ENCODE results near the gene RNASET2.

The RNASET2 gene

DNA sequence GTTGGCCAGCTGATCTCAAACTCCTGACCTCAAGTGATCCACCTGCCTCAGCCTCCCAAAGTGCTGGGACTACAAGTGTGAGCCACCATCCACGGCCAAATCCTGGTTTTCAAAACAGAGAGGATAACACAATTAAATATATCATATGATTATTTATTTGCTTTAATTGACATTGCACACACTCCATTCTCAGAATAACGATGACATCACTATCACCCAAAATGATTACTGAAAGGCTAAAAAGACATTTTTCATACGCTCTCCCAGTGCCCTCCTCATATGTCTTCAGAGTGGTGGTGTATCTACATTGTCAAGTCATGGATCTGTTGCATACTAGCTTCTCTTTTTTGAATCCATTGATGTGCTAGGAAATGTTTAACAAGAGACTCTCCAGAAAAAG is 24.4 kb upstream of the RNASET2 start:
- no peaks in the 10 kb centered on the region for H3K4me1 Mint-ChIP-seq (ENCODE audit: low read depth)
- H3K36me3 Mint-ChIP-seq (ENCODE audit: low read depth): peaks cover 35% of the 10 kb centered on the region
- H3K27ac Mint-ChIP-seq: no peak overlapping the region
- no peak overlapping the region for H3K4me3 Mint-ChIP-seq
- no peaks in the 10 kb centered on the region for H3K27me3 Mint-ChIP-seq
- H3K9me3 Mint-ChIP-seq: no peaks in the 10 kb centered on the region

DNA sequence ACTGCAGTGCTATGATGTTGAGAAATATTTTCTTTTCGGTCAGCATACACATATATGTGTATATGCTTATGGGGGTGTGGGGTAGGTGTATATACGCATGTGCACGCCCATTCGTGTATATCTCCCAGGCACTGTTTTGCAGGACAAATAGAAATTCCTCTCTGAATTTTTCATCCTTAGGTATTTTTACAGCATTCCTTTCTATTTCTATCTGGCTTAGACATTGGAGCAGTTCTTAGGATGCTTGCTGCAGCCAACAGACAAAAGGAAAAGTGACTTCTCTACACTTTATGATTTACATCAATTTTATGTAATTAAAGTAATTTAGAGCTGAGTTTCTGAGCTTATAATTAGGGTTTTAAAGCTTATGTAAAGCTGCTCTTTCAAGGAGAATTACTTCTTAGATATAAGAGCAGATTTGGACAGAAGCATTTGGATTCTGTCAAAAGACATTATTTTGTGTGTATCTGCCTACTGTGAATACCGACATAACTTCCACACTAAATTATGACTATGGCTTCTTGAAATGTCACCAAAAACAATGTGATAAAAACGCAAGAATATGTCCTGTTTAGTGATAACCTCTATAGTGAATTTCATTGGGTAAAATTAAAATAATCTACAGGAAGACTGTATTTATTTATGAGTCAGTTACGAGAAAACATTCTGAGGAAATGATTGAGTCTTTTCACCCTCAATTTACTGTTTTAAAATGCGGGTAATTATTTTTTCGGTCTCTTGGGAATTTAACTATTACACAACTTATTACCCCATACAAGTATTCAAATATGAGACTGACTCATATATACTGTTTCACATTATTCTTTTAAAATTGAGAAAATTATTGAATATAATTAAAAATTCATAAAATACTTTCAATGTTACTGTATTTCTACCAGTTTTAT is 21.5 kb upstream of the RNASET2 start:
- H3K27me3 Mint-ChIP-seq: no peaks in the 10 kb centered on the region
- H3K36me3 Mint-ChIP-seq (ENCODE audit: low read depth): peaks cover 27% of the 10 kb centered on the region
- H3K9me3 Mint-ChIP-seq: no peaks in the 10 kb centered on the region
- H3K27ac Mint-ChIP-seq: no peak overlapping the region
- no peaks in the 10 kb centered on the region for H3K4me1 Mint-ChIP-seq (ENCODE audit: low read depth)
- no peak overlapping the region for H3K4me3 Mint-ChIP-seq

DNA sequence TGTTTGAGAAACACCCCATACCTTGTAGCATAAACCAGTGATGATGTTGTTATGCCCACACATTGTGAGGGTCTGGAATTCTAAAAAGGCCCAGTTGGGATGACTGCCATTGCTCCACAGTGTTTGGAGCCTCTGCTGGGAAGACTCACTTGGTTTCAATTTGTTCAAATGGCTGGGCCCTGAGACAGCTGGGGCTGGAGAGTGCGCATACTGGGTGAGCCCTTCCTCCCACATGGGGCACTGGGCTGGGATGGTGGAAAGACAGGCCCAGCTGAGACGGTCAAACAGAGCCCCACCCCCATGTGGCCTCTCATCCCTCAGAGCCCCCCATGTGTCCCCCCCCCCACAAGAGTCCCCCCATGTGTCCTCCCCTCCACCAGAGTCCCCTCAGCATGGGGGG is 20.3 kb upstream of the RNASET2 start:
- H3K27ac Mint-ChIP-seq: no peak overlapping the region
- H3K4me1 Mint-ChIP-seq (ENCODE audit: low read depth): no peaks in the 10 kb centered on the region
- peaks cover 26% of the 10 kb centered on the region for H3K36me3 Mint-ChIP-seq (ENCODE audit: low read depth)
- no peaks in the 10 kb centered on the region for H3K27me3 Mint-ChIP-seq
- H3K4me3 Mint-ChIP-seq: no peak overlapping the region
- H3K9me3 Mint-ChIP-seq: no peaks in the 10 kb centered on the region

DNA sequence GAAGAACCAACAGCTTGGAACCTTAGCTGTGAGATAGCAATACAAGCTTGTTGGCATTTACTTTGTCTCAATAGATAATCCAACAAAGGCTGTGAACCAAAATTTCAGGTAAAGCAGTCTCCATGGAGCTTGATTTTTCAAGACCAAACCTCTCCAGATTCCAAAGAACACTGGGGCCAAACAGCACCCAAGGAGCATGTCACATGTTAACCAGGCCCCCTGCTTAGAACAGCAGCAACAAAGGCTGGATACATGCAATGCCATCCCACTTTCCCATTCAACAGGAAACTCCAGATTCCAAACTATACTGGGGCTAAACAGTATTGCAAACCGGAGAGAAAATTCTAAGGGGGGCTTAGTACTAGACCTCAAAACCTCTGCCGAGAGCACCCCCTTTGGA is 15.8 kb upstream of the RNASET2 start:
- Mint-ChIP-seq H3K4me1 (ENCODE audit: low read depth) (peaks cover 21% of the 10 kb centered on the region), H3K27me3 (no peaks in the 10 kb centered on the region), H3K9me3 (peaks cover 6% of the 10 kb centered on the region), H3K4me3 (no peak overlapping the region), H3K36me3 (ENCODE audit: low read depth) (peaks cover 38% of the 10 kb centered on the region), H3K27ac (no peak overlapping the region)

DNA sequence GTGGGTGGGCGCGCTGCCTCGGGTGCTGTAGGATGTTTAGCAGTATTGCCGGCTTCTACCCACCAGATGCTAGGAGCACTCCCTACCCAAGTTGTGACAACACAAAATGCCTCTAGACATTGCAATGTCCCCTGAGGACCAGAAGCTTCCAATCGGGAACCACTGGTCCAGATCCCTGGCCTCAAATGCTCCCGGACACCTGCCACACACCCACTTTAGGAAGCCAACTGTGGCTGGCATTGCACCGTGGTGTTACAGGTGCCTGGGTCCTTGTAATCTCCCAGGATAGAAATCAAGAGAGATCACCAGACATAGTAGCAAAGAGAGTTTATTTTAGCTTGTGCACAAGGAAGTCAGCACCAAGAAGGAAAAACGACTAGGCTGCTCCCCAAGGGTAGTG is 14.9 kb upstream of the RNASET2 start:
- H3K36me3 Mint-ChIP-seq (ENCODE audit: low read depth): peaks cover 36% of the 10 kb centered on the region
- H3K27me3 Mint-ChIP-seq: no peaks in the 10 kb centered on the region
- H3K27ac Mint-ChIP-seq: no peak overlapping the region
- H3K4me1 Mint-ChIP-seq (ENCODE audit: low read depth): peaks cover 21% of the 10 kb centered on the region
- peaks cover 10% of the 10 kb centered on the region for H3K9me3 Mint-ChIP-seq
- no peak overlapping the region for H3K4me3 Mint-ChIP-seq

DNA sequence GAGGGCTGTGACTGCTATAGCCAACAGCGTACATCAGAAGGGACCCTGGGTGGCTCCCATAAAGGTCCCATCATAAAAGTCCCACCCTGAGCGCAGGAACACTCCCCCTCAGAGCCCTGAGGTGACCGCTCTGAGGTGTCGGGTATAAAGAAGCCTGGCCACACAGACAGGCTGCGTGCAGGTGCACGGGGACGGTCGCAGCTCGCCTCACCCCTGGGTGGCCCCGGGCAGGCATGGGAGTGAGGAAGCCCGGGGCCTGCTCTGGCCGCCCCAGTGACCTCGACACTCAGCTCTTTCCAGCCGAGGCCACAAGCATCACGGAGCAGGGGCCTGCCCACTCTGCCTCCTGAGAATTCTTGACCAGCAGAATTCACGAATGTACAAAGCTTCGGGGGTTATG is 14.4 kb upstream of the RNASET2 start:
- H3K4me1 Mint-ChIP-seq (ENCODE audit: low read depth): peaks cover 21% of the 10 kb centered on the region
- peaks cover 13% of the 10 kb centered on the region for H3K9me3 Mint-ChIP-seq
- no peak overlapping the region for H3K4me3 Mint-ChIP-seq
- peaks cover 34% of the 10 kb centered on the region for H3K36me3 Mint-ChIP-seq (ENCODE audit: low read depth)
- H3K27ac Mint-ChIP-seq: no peak overlapping the region
- H3K27me3 Mint-ChIP-seq: no peaks in the 10 kb centered on the region

DNA sequence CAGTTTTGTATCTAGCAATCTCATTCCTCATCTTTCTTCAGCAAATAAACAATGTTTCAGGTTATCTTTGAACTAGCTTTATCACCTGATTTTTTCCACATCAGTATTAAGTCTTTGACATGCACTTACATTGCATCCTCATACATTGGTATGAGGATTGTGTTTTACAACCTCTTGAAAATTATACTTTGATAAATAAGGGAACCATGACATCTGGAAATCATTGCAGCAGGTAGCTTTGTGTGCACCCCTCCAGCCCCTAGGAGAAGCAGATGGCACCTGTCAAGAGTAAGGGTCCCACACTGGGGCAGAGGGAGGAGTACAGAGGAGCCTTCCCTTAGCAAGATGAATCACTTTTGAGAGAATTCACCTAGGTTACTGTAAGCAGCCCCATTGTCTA is 13.7 kb upstream of the RNASET2 start:
- Mint-ChIP-seq H3K9me3 (peaks cover 13% of the 10 kb centered on the region), H3K27me3 (no peaks in the 10 kb centered on the region), H3K4me3 (no peak overlapping the region), H3K36me3 (ENCODE audit: low read depth) (peaks cover 34% of the 10 kb centered on the region), H3K27ac (no peak overlapping the region), H3K4me1 (ENCODE audit: low read depth) (peaks cover 21% of the 10 kb centered on the region)

DNA sequence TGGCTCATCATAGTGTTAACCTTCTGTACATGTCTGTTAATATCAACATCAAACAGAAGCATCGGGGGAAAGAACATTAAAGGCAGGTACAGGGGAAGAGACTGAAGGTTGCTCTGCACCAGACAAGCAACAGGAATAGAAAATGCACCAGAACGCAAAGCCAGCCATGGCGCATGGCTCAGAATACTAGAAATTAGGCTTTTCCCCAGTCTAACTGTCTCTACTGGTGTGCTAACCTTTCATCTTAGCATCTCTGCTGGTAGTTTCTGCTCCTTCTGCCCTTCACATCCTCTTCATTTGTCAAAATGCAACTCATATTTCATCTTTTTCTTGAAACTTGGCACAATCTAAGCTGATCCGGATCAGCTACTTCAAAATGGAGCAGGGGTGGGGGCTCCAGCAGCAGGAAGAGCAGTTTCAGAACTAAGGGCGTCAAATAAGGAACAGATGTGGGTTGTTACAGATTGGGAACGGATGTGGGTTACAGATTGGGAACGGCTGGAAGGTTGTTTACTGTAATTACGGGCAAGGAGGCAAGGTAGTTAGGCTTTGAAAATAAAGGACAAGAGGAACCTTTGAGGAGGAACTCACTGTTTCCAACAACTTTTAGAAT is 13.1 kb upstream of the RNASET2 start:
- no peak overlapping the region for H3K4me3 Mint-ChIP-seq
- H3K36me3 Mint-ChIP-seq (ENCODE audit: low read depth): peaks cover 34% of the 10 kb centered on the region
- peaks cover 21% of the 10 kb centered on the region for H3K4me1 Mint-ChIP-seq (ENCODE audit: low read depth)
- no peaks in the 10 kb centered on the region for H3K27me3 Mint-ChIP-seq
- peak overlapping the region; percentile 4 for H3K27ac Mint-ChIP-seq
- H3K9me3 Mint-ChIP-seq: peaks cover 13% of the 10 kb centered on the region

DNA sequence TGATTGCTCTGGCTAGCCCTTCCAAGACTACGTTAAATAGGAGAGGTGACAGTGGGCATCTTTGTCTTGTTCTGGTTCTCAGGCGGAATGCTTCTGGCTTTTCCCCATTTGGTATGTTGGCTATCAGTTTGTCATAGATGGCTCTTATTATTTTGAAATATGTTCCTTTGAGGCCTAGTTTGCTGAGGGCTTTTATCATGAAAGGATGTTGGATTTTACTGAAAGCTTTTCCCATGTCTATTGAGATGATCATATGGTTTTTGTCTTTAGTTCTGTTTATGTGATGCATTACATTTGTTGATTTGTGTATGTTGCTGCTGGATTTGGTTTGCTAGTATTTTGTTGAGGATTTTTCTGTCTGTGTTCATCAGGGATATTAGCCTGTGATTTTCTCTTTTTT is 9.9 kb upstream of the RNASET2 start:
- Mint-ChIP-seq H3K27me3 (no peaks in the 10 kb centered on the region), H3K36me3 (ENCODE audit: low read depth) (peaks cover 24% of the 10 kb centered on the region), H3K27ac (no peak overlapping the region), H3K9me3 (peaks cover 13% of the 10 kb centered on the region), H3K4me3 (no peak overlapping the region), H3K4me1 (ENCODE audit: low read depth) (peaks cover 20% of the 10 kb centered on the region)

DNA sequence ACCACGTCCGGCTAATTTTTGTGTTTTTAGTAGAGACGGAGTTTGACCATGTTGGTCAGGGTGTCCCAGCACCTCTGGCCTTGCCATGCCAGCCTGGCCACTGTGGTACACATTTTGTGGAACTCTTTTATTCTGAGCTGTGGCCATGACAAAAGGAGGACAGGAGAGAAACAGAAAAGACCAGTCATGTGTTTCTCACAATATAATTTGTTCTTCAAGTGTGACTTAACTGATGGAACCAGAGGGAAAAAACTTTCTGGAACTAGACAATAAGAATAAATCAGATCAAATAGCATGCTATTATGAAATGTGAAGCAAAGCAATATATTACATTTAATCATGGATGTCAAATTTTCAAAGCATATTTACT is 4.2 kb upstream of the RNASET2 start:
- peaks cover 33% of the 10 kb centered on the region for H3K4me1 Mint-ChIP-seq (ENCODE audit: low read depth)
- no peak overlapping the region for H3K4me3 Mint-ChIP-seq
- H3K36me3 Mint-ChIP-seq (ENCODE audit: low read depth): no peaks in the 10 kb centered on the region
- H3K27ac Mint-ChIP-seq: no peak overlapping the region
- no peaks in the 10 kb centered on the region for H3K9me3 Mint-ChIP-seq
- H3K27me3 Mint-ChIP-seq: no peaks in the 10 kb centered on the region

DNA sequence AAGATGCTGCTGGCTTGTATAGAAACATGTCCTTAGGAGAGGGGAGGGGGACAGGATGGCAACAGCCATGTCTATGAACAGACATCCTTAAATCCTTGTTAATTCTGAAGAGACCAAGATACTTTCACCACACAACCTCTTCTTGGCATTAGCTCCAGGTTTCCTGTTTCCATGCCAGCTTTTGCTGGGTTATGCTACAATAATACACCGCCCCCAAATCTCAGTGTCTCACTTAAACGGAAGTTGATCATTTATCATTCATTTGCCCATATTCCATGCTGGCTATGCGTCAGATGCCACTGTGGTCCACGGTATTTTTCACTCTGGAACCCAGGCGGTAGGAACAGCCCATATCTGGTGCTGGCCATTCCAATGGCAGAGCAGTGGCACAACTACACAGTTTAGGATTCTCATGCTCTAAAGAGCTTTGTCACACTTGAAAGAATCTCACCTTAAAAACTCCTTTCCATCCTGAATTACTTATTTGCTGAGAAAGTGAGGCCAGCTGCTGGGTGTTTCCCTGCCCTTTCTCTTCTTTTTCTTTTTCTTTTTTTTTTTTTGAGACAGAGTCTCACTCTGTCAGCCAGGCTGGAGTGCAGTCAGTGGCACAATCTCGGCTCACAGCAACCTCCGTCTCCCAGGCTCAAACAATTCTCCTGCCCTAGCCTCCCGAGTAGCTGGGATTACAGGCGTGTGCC is 3.7 kb upstream of the RNASET2 start:
- Mint-ChIP-seq H3K27ac (peak overlapping the region; percentile 65), H3K4me3 (no peak overlapping the region)

DNA sequence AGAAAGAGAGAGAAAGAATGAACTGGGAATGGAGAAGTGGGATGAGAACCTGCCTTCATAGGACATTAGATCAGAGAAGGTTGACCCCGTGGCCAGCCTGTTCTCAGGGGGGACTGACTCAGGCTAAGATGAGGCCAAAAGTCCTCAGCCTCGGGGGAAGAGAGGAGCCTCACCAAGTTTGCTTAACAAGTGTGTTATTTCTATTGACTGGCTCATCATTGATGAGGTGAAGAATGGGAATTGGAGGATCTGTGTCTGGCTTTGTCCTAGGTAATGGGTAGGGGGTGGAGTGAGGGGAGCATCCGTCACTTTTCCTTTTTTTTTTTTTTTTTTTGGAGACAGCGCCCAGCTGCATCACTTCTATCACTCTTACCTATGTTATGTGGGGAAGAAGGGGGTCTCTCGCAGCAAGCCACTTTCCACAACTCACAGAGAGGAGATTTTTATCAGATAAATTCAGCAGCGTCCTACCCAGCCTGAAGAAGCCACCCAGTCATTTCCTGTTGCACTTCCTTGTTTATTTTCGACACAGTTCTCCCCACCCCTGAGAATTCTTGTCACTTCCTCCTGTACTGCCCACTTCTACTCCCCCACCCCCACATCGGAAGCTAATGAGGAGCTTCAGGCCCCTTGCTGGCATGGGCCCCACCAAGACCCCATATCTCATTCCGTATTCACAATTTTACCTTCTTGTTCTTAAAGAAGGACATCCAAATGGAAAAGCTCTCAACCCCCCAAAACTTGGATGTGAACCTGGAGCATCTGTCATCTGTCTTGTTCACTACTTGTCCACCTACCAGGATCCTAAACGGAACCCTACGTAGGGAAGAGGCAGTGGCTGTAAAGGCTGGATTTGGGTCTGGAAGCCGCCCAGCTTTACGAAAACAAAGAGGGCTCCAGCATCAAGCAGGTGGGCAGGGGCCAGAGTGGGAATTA is 2.8 kb upstream of the RNASET2 start:
- H3K4me1 Mint-ChIP-seq (ENCODE audit: low read depth): peaks cover 45% of the 10 kb centered on the region
- peak overlapping the region; percentile 78 for H3K4me3 Mint-ChIP-seq
- H3K36me3 Mint-ChIP-seq (ENCODE audit: low read depth): no peaks in the 10 kb centered on the region
- peak overlapping the region; percentile 97 for H3K27ac Mint-ChIP-seq
- no peaks in the 10 kb centered on the region for H3K9me3 Mint-ChIP-seq
- H3K27me3 Mint-ChIP-seq: no peaks in the 10 kb centered on the region

More for the DNA sequence above, 3.7 kb upstream of the RNASET2 start:
- H3K36me3 Mint-ChIP-seq (ENCODE audit: low read depth): no peaks in the 10 kb centered on the region
- H3K9me3 Mint-ChIP-seq: no peaks in the 10 kb centered on the region
- H3K4me1 Mint-ChIP-seq (ENCODE audit: low read depth): peaks cover 38% of the 10 kb centered on the region
- H3K27me3 Mint-ChIP-seq: no peaks in the 10 kb centered on the region

DNA sequence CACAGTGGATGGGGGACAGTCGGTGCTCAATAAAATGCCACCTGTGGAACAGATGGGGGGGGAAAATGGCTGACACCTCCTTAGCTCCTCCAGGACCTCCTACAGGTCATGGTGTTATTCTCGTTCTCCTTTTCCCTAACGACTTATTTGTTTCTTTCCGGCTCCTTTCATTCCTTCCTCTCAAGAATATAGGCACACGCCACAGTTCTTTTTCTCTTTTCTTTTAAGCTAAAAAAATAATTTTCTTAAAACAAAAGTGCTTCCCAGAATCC is 1.4 kb upstream of the RNASET2 start:
- peak overlapping the region; percentile 97 for H3K27ac Mint-ChIP-seq
- peak overlapping the region; percentile 88 for H3K4me3 Mint-ChIP-seq
- H3K36me3 Mint-ChIP-seq (ENCODE audit: low read depth): peaks cover 3% of the 10 kb centered on the region
- peaks cover 59% of the 10 kb centered on the region for H3K4me1 Mint-ChIP-seq (ENCODE audit: low read depth)
- H3K9me3 Mint-ChIP-seq: no peaks in the 10 kb centered on the region
- no peaks in the 10 kb centered on the region for H3K27me3 Mint-ChIP-seq

DNA sequence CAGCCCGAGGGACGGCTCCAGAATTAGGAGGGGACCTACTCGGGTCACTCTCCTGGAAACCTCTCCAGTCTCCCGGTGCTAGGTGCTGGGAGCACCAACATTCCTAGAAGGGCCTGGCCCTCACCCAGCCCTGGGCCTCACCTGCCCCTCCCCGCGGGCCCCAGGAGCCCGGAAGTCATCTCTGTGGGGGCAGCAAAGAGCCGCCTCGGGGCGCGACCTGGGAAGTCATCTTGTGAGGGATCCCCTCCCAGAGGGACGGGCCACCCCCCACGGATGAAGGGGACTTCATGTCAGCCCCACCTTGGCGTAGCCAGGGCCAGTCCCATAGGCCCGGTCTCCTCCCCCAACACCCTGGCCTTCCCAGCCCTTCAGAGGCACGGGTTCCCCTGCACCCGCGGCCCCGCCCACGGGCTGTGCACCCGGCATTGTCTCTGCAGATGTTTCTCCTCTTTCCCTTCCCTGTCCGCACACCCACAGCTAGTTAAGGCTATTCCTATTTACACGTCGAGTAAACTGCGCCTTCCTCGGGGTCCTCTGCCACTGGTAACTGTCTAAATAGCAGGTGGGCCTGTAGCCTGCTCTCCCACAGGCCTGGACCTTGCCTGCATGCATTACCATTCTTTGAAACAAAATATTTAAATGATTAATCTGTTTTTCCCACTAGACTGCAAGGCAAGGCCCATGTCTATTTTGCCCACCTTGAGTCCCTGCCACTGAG is 896 bp upstream of the RNASET2 start:
- Mint-ChIP-seq H3K27me3 (no peaks in the 10 kb centered on the region), H3K4me3 (peak overlapping the region; percentile 88), H3K36me3 (ENCODE audit: low read depth) (peaks cover 3% of the 10 kb centered on the region), H3K9me3 (no peaks in the 10 kb centered on the region), H3K4me1 (ENCODE audit: low read depth) (peaks cover 64% of the 10 kb centered on the region), H3K27ac (peak overlapping the region; percentile 97)

All from stimulated activated naive CD8-positive, alpha-beta T cell treated with anti-CD3 and anti-CD28 coated beads, Interleukin-15, Interleukin-2, amounts not matched to agents 100 ng/mL and 50 ng/mL, for 24 hours (primary cell).